IMR-90 (cell line): Measurements from ENCODE around the gene TNFRSF21. TPM values are rescaled to one million over a fixed set of nuclear protein-coding genes. Genes with fewer than 3 reads are reported as not detected.

Source experiments
- ATAC-seq: fragments of 200-7000 bp; cut with Tn5 transposase; 2 replicates; pipeline ENCODE4 v1.9.1; 2020; ENCODE audit warnings: low read depth, mild to moderate bottlenecking, moderate library complexity
- BruUV-seq: library from RNA; stranded (reverse); fragments of 400-500 nt; replicated peaks from 2 replicates; lab custom pipeline; 2021; lab: Mats Ljungman, UMichigan
- CTCF ChIA-PET: fragments of 300-600 bp; formaldehyde crosslinking; extraction: SDS; loops from one replicate; lab custom pipeline; 2021; ENCODE audit warnings: antibody characterized with exemption; lab: Yijun Ruan, JAX
- POLR2A ChIA-PET: fragments of 300-600 bp; sonication (Branson Sonifier 250); formaldehyde crosslinking; loops from one replicate; lab custom pipeline; 2022; ENCODE audit warnings: antibody characterized with exemption; ENCODE audit not compliant: unreplicated experiment; lab: Charles Lee
- DNase-seq: peaks from one replicate; pipeline ENCODE4 v3.0.0; 2013
- H2AFZ ChIP-seq: replicated peaks from 2 replicates; pipeline ENCODE3; 2013; ENCODE audit warnings: low read length, mild to moderate bottlenecking; ENCODE audit not compliant: poor library complexity
- H2AK5ac ChIP-seq: 2 replicates; pipeline ENCODE4 v1.6.1; 2013; ENCODE audit warnings: low read depth, low read length, inconsistent platforms
- H2AK9ac ChIP-seq: replicated peaks from 2 replicates; pipeline ENCODE3; 2013; ENCODE audit warnings: mild to moderate bottlenecking, low read depth, low read length, moderate library complexity; ENCODE audit not compliant: poor library complexity
- H2BK120ac ChIP-seq: 2 replicates; pipeline ENCODE4 v1.6.1; 2013; ENCODE audit warnings: low read depth, low read length, inconsistent platforms
- H2BK15ac ChIP-seq: 3 replicates; pipeline ENCODE4 v1.6.1; 2013; ENCODE audit warnings: low read depth, low read length, inconsistent platforms
- H2BK20ac ChIP-seq: 2 replicates; pipeline ENCODE4 v1.6.1; 2013; ENCODE audit warnings: low read depth, mild to moderate bottlenecking, inconsistent platforms, low read length, moderate library complexity
- H2BK5ac ChIP-seq: 2 replicates; pipeline ENCODE4 v1.6.1; 2013; ENCODE audit warnings: mild to moderate bottlenecking, low read depth, low read length, inconsistent platforms; ENCODE audit not compliant: poor library complexity, severe bottlenecking
- H3K14ac ChIP-seq: replicated peaks from 2 replicates; pipeline ENCODE4 v1.6.1; 2013; ENCODE audit warnings: low read depth, low read length, inconsistent platforms
- H3K18ac ChIP-seq: 2 replicates; pipeline ENCODE4 v1.6.1; 2013; ENCODE audit warnings: low read depth, low read length, control low read depth
- H3K23ac ChIP-seq: 2 replicates; pipeline ENCODE4 v1.6.1; 2013; ENCODE audit warnings: low read depth, low read length, inconsistent platforms
- H3K27ac ChIP-seq: 2 replicates; pipeline ENCODE4 v1.5.1; 2013; ENCODE audit warnings: mild to moderate bottlenecking, control low read depth, low read length; ENCODE audit not compliant: insufficient read depth
- H3K27me3 ChIP-seq: 2 replicates; pipeline ENCODE4 v1.6.1; 2013; ENCODE audit warnings: low read length; ENCODE audit not compliant: control insufficient read depth, insufficient read depth
- H3K36me3 ChIP-seq: 2 replicates; pipeline ENCODE4 v1.6.1; 2013; ENCODE audit warnings: low read length, mixed read lengths; ENCODE audit not compliant: control insufficient read depth, insufficient read depth
- H3K4ac ChIP-seq: 2 replicates; pipeline ENCODE4 v1.6.1; 2013; ENCODE audit warnings: low read depth, low read length, inconsistent platforms
- H3K4me1 ChIP-seq: 2 replicates; pipeline ENCODE4 v1.6.1; 2013; ENCODE audit warnings: low read length, mixed read lengths; ENCODE audit not compliant: control insufficient read depth, insufficient read depth
- H3K4me2 ChIP-seq: 2 replicates; pipeline ENCODE4 v1.6.1; 2013; ENCODE audit warnings: low read depth, mild to moderate bottlenecking, control low read depth, low read length, moderate library complexity
- H3K4me3 ChIP-seq: 2 replicates; pipeline ENCODE4 v1.5.1; 2013; ENCODE audit warnings: low read depth, mild to moderate bottlenecking, control low read depth, low read length, moderate library complexity; ENCODE audit not compliant: insufficient read depth
- H3K56ac ChIP-seq: 2 replicates; pipeline ENCODE4 v1.6.1; 2013; ENCODE audit warnings: low read length, inconsistent platforms; ENCODE audit not compliant: insufficient read depth; ENCODE audit errors: extremely low read depth
- H3K79me1 ChIP-seq, 2 experiments: 2 replicates each; pipeline ENCODE4 v1.6.1; 2013; ENCODE audit warnings: low read length in 2 of 2, inconsistent platforms in 1 of 2, low read depth in 1 of 2
- H3K9ac ChIP-seq: 2 replicates; pipeline ENCODE4 v1.6.1; 2013; ENCODE audit warnings: low read depth, low read length, control low read depth
- H3K9me1 ChIP-seq: 2 replicates; pipeline ENCODE4 v1.6.1; 2013; ENCODE audit warnings: low read length, inconsistent platforms; ENCODE audit not compliant: insufficient read depth
- H3K9me3 ChIP-seq: 2 replicates; pipeline ENCODE4 v1.6.1; 2013; ENCODE audit warnings: low read length; ENCODE audit not compliant: control insufficient read depth, insufficient read depth
- H4K20me1 ChIP-seq: 2 replicates; pipeline ENCODE4 v1.6.1; 2013; ENCODE audit warnings: low read length, inconsistent platforms; ENCODE audit not compliant: insufficient read depth
- H4K5ac ChIP-seq: 2 replicates; pipeline ENCODE4 v1.6.1; 2013; ENCODE audit warnings: mild to moderate bottlenecking, low read depth, low read length, control low read depth
- H4K8ac ChIP-seq, 2 experiments: 2 replicates each; pipeline ENCODE4 v1.6.1; 2013; ENCODE audit warnings: low read depth in 2 of 2, low read length in 2 of 2, control low read depth in 1 of 2, inconsistent platforms in 1 of 2
- H4K91ac ChIP-seq: 2 replicates; pipeline ENCODE4 v1.6.1; 2013; ENCODE audit warnings: low read depth, low read length, inconsistent platforms; ENCODE audit not compliant: insufficient read depth
- BHLHE40 ChIP-seq: fragments of 150-350 bp; IDR thresholded peaks from 2 replicates; pipeline ENCODE4 v1.6.1; 2016; ENCODE audit warnings: mild to moderate bottlenecking, low read depth, low read length
- CEBPB ChIP-seq: IDR thresholded peaks from 2 replicates; pipeline ENCODE4 v1.6.1; 2012; ENCODE audit warnings: low read depth, low read length, improper control_type of control experiment
- CHD1 ChIP-seq: IDR thresholded peaks from 2 replicates; pipeline ENCODE4 v1.6.1; 2012; ENCODE audit warnings: low read depth, low read length, improper control_type of control experiment
- CTCF ChIP-seq: conservative IDR thresholded peaks from 2 replicates; pipeline ENCODE4 v1.5.1; 2012; ENCODE audit warnings: mild to moderate bottlenecking, low read depth, low read length, improper control_type of control experiment
- FOS ChIP-seq: fragments of 150-350 bp; IDR thresholded peaks from 2 replicates; pipeline ENCODE4 v1.6.1; 2016; ENCODE audit warnings: low read depth, low read length
- MAFK ChIP-seq: IDR thresholded peaks from 2 replicates; pipeline ENCODE4 v1.6.1; 2012; ENCODE audit warnings: low read depth, low read length, improper control_type of control experiment
- MAZ ChIP-seq: IDR thresholded peaks from 2 replicates; pipeline ENCODE4 v1.6.1; 2012; ENCODE audit warnings: low read depth, mild to moderate bottlenecking, low read length, improper control_type of control experiment, moderate library complexity, borderline replicate concordance
- MXI1 ChIP-seq: IDR thresholded peaks from 2 replicates; pipeline ENCODE4 v1.6.1; 2012; ENCODE audit warnings: low read depth, mild to moderate bottlenecking, low read length, moderate library complexity, borderline replicate concordance
- NFE2L2 ChIP-seq: fragments of 150-350 bp; IDR thresholded peaks from 2 replicates; pipeline ENCODE4 v1.6.1; 2016; ENCODE audit warnings: low read depth, mild to moderate bottlenecking, low read length
- POLR2A ChIP-seq: IDR thresholded peaks from 2 replicates; pipeline ENCODE4 v1.6.1; 2012; ENCODE audit warnings: mild to moderate bottlenecking, low read depth, low read length
- RAD21 ChIP-seq: IDR thresholded peaks from 2 replicates; pipeline ENCODE4 v1.6.1; 2012; ENCODE audit warnings: low read length, improper control_type of control experiment
- RCOR1 ChIP-seq: IDR thresholded peaks from 2 replicates; pipeline ENCODE4 v1.6.1; 2012; ENCODE audit warnings: mild to moderate bottlenecking, low read length, improper control_type of control experiment; ENCODE audit not compliant: insufficient replicate concordance
- RFX5 ChIP-seq: IDR thresholded peaks from 2 replicates; pipeline ENCODE4 v1.8.0; 2012; ENCODE audit warnings: low read depth, mild to moderate bottlenecking, low read length, moderate library complexity
- SMC3 ChIP-seq: fragments of 150-350 bp; IDR thresholded peaks from 2 replicates; pipeline ENCODE4 v1.6.1; 2016; ENCODE audit warnings: low read depth, mild to moderate bottlenecking, antibody characterized with exemption, low read length, moderate library complexity
- USF2 ChIP-seq: fragments of 150-350 bp; IDR thresholded peaks from 2 replicates; pipeline ENCODE4 v1.6.1; 2017; ENCODE audit warnings: mild to moderate bottlenecking, antibody characterized with exemption, low read length, low read depth
- WGBS, 2 experiments: methylation state at CpG; one replicate each; pipeline versions ENCODE4 v1.1.5 to v1.1.7; 2013; ENCODE audit warnings: missing lambda C conversion rate in 2 of 2; ENCODE audit not compliant: insufficient read length in 1 of 2; ENCODE audit errors: extremely low coverage in 2 of 2; 5-methylcytosine and 5-hydroxymethylcytosine counted together
- dilution Hi-C: fragments of 300-500 bp; cut with HindIII; formaldehyde crosslinking; loops from one replicate; pipeline ENCODE4 v1.14.3; 2018; ENCODE audit warnings: low sequenced_read_pairs; ENCODE audit not compliant: unreplicated experiment
- in situ Hi-C: fragments of 300-500 bp; cut with MboI; formaldehyde crosslinking; loops from 3 replicates; pipeline ENCODE4 v1.14.3; 2019; ENCODE audit warnings: low sequenced_read_pairs, inconsistent platforms, mixed read lengths
- intact Hi-C: fragments of 100-400 bp; cut with micrococcal nuclease; formaldehyde crosslinking; loops from 2 replicates; pipeline ENCODE4 v1.10.0; 2022
- polyA plus RNA-seq, 3 experiments: library from polyadenylated mRNA; depleted of rRNA; stranded (reverse); fragments of >200 nt; gene quantifications; 2 replicates each; pipeline ENCODE4 v1.2.3, GENCODE V29; 2012; ENCODE audit warnings: low replicate concordance in 1 of 3
- total RNA-seq: library from RNA; depleted of rRNA; stranded (reverse); fragments of >200 nt; gene quantifications from 2 replicates; pipeline ENCODE4 v1.2.3, GENCODE V29; 2012
- TF ChIP-seq, protein P1 (sequence below): fragments of 150-350 bp; IDR thresholded peaks from 2 replicates; pipeline ENCODE4 v1.6.1; 2016; ENCODE audit warnings: low read depth, mild to moderate bottlenecking, low read length, moderate library complexity, borderline replicate concordance

The TNFRSF21 gene
- total and polyA plus RNA-seq, 2 of the 4 experiments (the other 2 are of a cell fraction) = 2.9 to 6.9 TPM

GRCh38 chr6:47267301-47267700 lies 42.4 kb downstream of the TNFRSF21 start:
- no peak overlapping the region for H2AK9ac ChIP-seq
- peaks cover 4% of the 10 kb centered on the region; the same call in 1 of the 2 replicates for H3K4me1 ChIP-seq
- intact Hi-C loops = no loop called here
- no peak overlapping the region for H4K5ac ChIP-seq
- H2BK15ac ChIP-seq = no peak overlapping the region
- no peaks in the 10 kb centered on the region for H4K20me1 ChIP-seq
- ChIA-PET POLR2A (no interaction called here), CTCF (no interaction called here)
- no peak overlapping the region for H2AK5ac ChIP-seq
- no peak overlapping the region for H3K14ac ChIP-seq
- H3K23ac ChIP-seq = no peak overlapping the region
- H3K9me1 ChIP-seq = peaks cover 3% of the 10 kb centered on the region; the same call in 1 of the 2 replicates
- H2BK120ac ChIP-seq = no peak overlapping the region
- H3K4me2 ChIP-seq = no peak overlapping the region
- BruUV-seq = no TSS peak
- H3K9me3 ChIP-seq = no peaks in the 10 kb centered on the region
- no peaks in the 10 kb centered on the region for H3K36me3 ChIP-seq
- H3K79me1 ChIP-seq = no peaks in the 10 kb centered on the region
- no peak overlapping the region for H2AFZ ChIP-seq
- no peak overlapping the region for H4K91ac ChIP-seq
- no peaks in the 10 kb centered on the region for H3K27me3 ChIP-seq
- H2BK20ac ChIP-seq = no peak overlapping the region
- H3K9ac ChIP-seq = no peak overlapping the region
- in situ Hi-C loops = no loop called here
- 92% methylated on average over 2 of the region's 6 CpGs; no CpG with 5 or more reads in 1 of the 2 experiments for WGBS, 2 experiments
- no peak overlapping the region for H2BK5ac ChIP-seq
- no peak overlapping the region for H3K56ac ChIP-seq
- no peak for ATAC-seq
- H4K8ac ChIP-seq = no peak overlapping the region
- H3K18ac ChIP-seq = no peak overlapping the region
- no peak overlapping the region for H3K4ac ChIP-seq
- DNase-seq = no peak
- TF ChIP-seq NFE2L2 (no peak), CHD1 (no peak), RFX5 (no peak), RCOR1 (no peak), MAFK (no peak), CEBPB (no peak), MAZ (no peak), MXI1 (no peak), USF2 (no peak), FOS (no peak), BHLHE40 (no peak), POLR2A (no peak), SMC3 (no peak), RAD21 (no peak), CTCF (no peak)
- TF ChIP-seq, protein P1, sequence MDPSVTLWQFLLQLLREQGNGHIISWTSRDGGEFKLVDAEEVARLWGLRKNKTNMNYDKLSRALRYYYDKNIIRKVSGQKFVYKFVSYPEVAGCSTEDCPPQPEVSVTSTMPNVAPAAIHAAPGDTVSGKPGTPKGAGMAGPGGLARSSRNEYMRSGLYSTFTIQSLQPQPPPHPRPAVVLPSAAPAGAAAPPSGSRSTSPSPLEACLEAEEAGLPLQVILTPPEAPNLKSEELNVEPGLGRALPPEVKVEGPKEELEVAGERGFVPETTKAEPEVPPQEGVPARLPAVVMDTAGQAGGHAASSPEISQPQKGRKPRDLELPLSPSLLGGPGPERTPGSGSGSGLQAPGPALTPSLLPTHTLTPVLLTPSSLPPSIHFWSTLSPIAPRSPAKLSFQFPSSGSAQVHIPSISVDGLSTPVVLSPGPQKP = no peak
- H3K4me3 ChIP-seq = no peak overlapping the region
- dilution Hi-C loops = no loop called here
- H3K27ac ChIP-seq = no peak overlapping the region
